KMS-11 (cell line): ENCODE data around the gene AQR.

ENCODE experiments used
- H2AFZ ChIP-seq: fragments of 200-600 bp; sonication (generic); 2 replicates; pipeline ENCODE4 v1.6.1; 2016; ENCODE audit warnings: antibody characterized with exemption, mixed run types, low read depth
- H3K27ac ChIP-seq: fragments of 200-600 bp; sonication (generic); 2 replicates; pipeline ENCODE4 v1.6.1; 2016; ENCODE audit warnings: mild to moderate bottlenecking, mixed run types
- H3K27me3 ChIP-seq: fragments of 200-600 bp; sonication (generic); 2 replicates; pipeline ENCODE4 v1.6.1; 2017; ENCODE audit warnings: mild to moderate bottlenecking, low read depth, mixed run types, moderate library complexity; ENCODE audit not compliant: insufficient read depth
- H3K36me3 ChIP-seq: fragments of 200-600 bp; sonication (generic); 2 replicates; pipeline ENCODE4 v1.6.1; 2017; ENCODE audit warnings: mild to moderate bottlenecking, mixed run types; ENCODE audit not compliant: insufficient read depth
- H3K4me1 ChIP-seq: fragments of 200-600 bp; sonication (generic); 2 replicates; pipeline ENCODE4 v1.6.1; 2016; ENCODE audit warnings: mild to moderate bottlenecking, low read depth, mixed run types; ENCODE audit not compliant: poor library complexity, severe bottlenecking
- H3K4me2 ChIP-seq: fragments of 200-600 bp; sonication (generic); 2 replicates; pipeline ENCODE4 v1.7.0; 2016; ENCODE audit warnings: mild to moderate bottlenecking, mixed run types
- H3K4me3 ChIP-seq: fragments of 200-600 bp; sonication (generic); IDR thresholded peaks from 2 replicates; pipeline ENCODE4 v1.6.1; 2017; ENCODE audit warnings: low read depth, low read length, mixed read lengths; ENCODE audit not compliant: insufficient read depth
- H3K79me2 ChIP-seq: fragments of 200-600 bp; sonication (generic); 2 replicates; pipeline ENCODE4 v1.6.1; 2016; ENCODE audit warnings: low read depth, mixed run types; ENCODE audit not compliant: insufficient read depth
- H3K9ac ChIP-seq: fragments of 200-600 bp; sonication (generic); 2 replicates; pipeline ENCODE4 v1.6.1; 2016; ENCODE audit warnings: mild to moderate bottlenecking, mixed run types
- H4K20me1 ChIP-seq: fragments of 200-600 bp; sonication (generic); 2 replicates; pipeline ENCODE4 v1.6.1; 2016; ENCODE audit warnings: mild to moderate bottlenecking, mixed run types; ENCODE audit not compliant: insufficient read depth
- TF ChIP-seq, protein P1 (sequence below): fragments of 200-600 bp; sonication (generic); conservative IDR thresholded peaks from 2 replicates; pipeline ENCODE4 v1.6.1; 2017; ENCODE audit warnings: low read depth, mild to moderate bottlenecking, antibody characterized with exemption, low read length, moderate library complexity, mixed read lengths

The AQR gene

DNA sequence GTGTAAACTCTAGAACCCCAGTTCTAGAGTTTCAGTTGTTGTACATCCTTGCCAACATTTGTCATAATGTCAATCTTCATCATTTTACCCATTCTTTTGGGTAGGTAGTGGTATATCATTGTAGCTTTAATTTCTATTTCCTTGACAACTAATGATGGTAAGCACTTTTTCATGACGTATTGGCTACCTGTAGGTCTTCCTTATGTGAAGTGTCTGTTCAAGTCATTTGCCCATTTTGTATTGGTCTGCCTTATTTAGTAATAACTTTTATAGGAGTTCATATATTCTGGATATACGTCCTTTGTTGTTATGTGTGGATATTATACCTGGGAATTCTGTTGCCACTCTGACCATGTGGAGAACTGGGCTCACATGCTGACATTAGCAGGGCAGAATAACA, 100.4 kb downstream of the AQR start:
- TF ChIP-seq, protein P1, sequence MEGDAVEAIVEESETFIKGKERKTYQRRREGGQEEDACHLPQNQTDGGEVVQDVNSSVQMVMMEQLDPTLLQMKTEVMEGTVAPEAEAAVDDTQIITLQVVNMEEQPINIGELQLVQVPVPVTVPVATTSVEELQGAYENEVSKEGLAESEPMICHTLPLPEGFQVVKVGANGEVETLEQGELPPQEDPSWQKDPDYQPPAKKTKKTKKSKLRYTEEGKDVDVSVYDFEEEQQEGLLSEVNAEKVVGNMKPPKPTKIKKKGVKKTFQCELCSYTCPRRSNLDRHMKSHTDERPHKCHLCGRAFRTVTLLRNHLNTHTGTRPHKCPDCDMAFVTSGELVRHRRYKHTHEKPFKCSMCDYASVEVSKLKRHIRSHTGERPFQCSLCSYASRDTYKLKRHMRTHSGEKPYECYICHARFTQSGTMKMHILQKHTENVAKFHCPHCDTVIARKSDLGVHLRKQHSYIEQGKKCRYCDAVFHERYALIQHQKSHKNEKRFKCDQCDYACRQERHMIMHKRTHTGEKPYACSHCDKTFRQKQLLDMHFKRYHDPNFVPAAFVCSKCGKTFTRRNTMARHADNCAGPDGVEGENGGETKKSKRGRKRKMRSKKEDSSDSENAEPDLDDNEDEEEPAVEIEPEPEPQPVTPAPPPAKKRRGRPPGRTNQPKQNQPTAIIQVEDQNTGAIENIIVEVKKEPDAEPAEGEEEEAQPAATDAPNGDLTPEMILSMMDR, result no peak
- H3K36me3 ChIP-seq, result peaks cover 6% of the 10 kb centered on the region; the same call in 1 of the 2 replicates
- H3K4me3 ChIP-seq, result no peak overlapping the region
- H3K4me1 ChIP-seq, result no peaks in the 10 kb centered on the region
- H2AFZ ChIP-seq, result no peak overlapping the region
- H3K27me3 ChIP-seq, result no peaks in the 10 kb centered on the region
- H3K4me2 ChIP-seq, result no peak overlapping the region
- H3K79me2 ChIP-seq, result no peaks in the 10 kb centered on the region
- H4K20me1 ChIP-seq, result no peaks in the 10 kb centered on the region
- no peak overlapping the region for H3K27ac ChIP-seq
- no peak overlapping the region for H3K9ac ChIP-seq

DNA sequence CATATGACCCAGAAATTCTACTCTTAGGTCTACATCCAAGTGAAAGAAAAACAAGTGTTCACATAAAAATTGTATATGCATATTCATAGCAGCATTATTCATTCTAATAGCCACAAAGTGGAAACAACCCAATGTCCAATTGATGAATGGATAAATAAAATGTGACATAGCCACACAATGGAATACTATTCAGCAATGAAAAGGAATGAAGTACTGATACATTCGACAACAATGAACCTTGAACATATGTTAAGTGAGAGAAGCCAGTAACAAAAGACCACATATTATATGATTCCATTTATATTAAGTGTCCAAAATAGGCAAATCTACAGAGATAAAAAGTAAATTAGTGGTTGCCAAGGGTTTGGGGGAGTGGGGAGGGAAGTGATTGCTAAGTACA, 104.0 kb downstream of the AQR start:
- H3K4me1 ChIP-seq, result no peaks in the 10 kb centered on the region
- H3K79me2 ChIP-seq, result no peaks in the 10 kb centered on the region
- H3K9ac ChIP-seq, result no peak overlapping the region
- H3K27me3 ChIP-seq, result no peaks in the 10 kb centered on the region
- H4K20me1 ChIP-seq, result no peaks in the 10 kb centered on the region
- no peaks in the 10 kb centered on the region for H3K36me3 ChIP-seq
- H3K27ac ChIP-seq, result no peak overlapping the region
- H2AFZ ChIP-seq, result no peak overlapping the region
- no peak overlapping the region for H3K4me3 ChIP-seq
- H3K4me2 ChIP-seq, result no peak overlapping the region
- TF ChIP-seq, protein P1, result no peak

DNA sequence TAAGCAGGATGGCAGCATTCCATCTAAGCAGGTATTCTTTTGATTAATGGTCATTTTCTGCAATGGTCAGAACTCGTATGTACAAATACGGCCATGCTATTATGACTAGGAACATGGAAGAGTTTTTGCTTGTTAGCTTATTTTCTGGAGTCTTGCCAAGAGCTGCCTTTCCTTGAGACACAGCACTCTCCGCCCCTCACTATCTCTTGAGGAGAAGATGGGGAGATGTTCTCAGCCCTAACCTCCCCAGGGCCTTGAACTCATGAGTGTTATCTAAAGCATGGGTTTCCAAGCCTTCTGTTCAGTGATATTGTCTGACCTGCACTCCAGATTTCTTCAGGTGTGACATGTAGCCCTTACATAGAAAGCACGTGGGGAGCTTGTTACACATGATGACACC, 108.3 kb downstream of the AQR start:
- Histone ChIP-seq H3K36me3 (no peaks in the 10 kb centered on the region), H3K4me2 (no peak overlapping the region), H2AFZ (no peak overlapping the region), H3K79me2 (no peaks in the 10 kb centered on the region), H3K27me3 (no peaks in the 10 kb centered on the region), H3K4me3 (no peak overlapping the region), H3K4me1 (no peaks in the 10 kb centered on the region), H3K9ac (no peak overlapping the region), H4K20me1 (no peaks in the 10 kb centered on the region), H3K27ac (no peak overlapping the region)
- TF ChIP-seq, protein P1, result no peak

DNA sequence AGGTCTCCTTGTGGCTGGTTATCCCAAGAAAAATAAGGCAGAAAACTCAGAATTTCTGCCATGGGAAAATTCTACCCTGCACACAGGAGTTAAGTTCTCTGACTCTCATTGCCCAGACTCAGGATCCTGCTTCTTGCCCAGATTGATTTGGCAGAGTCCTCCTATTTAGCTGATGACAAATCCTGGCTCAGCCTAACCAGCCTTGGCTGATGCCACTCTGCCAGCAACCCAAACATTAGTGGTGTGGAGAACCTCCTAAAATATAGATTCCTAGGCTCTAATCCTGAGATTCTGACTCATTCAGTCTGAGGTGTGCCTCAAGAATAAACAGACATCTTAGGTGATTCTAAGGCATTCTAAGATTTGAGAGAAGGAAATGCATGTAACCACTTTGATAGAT, 113.6 kb downstream of the AQR start:
- Histone ChIP-seq H3K27me3 (no peaks in the 10 kb centered on the region), H3K4me3 (no peak overlapping the region), H3K4me2 (no peak overlapping the region), H3K79me2 (no peaks in the 10 kb centered on the region), H3K27ac (no peak overlapping the region), H3K36me3 (no peaks in the 10 kb centered on the region), H2AFZ (no peak overlapping the region), H3K9ac (no peak overlapping the region), H4K20me1 (no peaks in the 10 kb centered on the region), H3K4me1 (no peaks in the 10 kb centered on the region)
- TF ChIP-seq, protein P1, result no peak
